ENCODE data around the gene OR2H1.

OR2H1 gene

GRCh38 chr6:29491574-29491973, 34.6 kb downstream of the OR2H1 start:
- Mint-ChIP-seq H3K27me3 (peaks cover 15% of the 10 kb centered on the region), H3K27ac (no peak overlapping the region), H3K4me1 (ENCODE audit: low read depth) (no peaks in the 10 kb centered on the region), H3K9me3 (no peaks in the 10 kb centered on the region), H3K36me3 (ENCODE audit: low read depth) (no peaks in the 10 kb centered on the region), H3K4me3 (no peak overlapping the region)

- Mint-ChIP-seq H3K9me3 (no peaks in the 10 kb centered on the region), H3K4me3 (no peak overlapping the region), H3K27me3 (peaks cover 15% of the 10 kb centered on the region), H3K4me1 (ENCODE audit: low read depth) (no peaks in the 10 kb centered on the region), H3K27ac (no peak overlapping the region), H3K36me3 (ENCODE audit: low read depth) (no peaks in the 10 kb centered on the region)
These were observed 36.3 kb downstream of the OR2H1 start for GRCh38 chr6:29493261-29493660.

DNA sequence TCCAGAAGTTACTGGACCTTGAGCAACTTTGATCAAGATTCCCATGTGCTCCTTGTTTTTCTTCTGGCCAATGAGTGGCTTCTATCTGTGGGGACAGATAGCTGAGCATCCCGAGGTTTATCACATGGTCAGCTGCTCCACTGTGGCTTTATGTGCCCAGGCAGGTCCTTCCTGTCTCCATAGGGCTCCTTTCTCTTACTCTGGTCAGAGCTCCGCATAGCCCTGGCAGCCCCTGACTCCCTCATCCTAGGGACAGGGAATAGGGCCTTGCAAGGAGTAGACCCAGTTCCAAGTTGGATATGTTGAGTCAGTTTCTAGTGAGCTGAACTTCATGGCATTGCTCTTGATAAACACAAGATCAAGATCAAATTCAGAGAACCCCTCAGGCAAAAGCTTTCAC, 37.2 kb downstream of the OR2H1 start:
- Mint-ChIP-seq H3K27ac (no peak overlapping the region), H3K36me3 (ENCODE audit: low read depth) (no peaks in the 10 kb centered on the region), H3K4me1 (ENCODE audit: low read depth) (no peaks in the 10 kb centered on the region), H3K27me3 (peaks cover 24% of the 10 kb centered on the region), H3K9me3 (no peaks in the 10 kb centered on the region), H3K4me3 (no peak overlapping the region)

DNA sequence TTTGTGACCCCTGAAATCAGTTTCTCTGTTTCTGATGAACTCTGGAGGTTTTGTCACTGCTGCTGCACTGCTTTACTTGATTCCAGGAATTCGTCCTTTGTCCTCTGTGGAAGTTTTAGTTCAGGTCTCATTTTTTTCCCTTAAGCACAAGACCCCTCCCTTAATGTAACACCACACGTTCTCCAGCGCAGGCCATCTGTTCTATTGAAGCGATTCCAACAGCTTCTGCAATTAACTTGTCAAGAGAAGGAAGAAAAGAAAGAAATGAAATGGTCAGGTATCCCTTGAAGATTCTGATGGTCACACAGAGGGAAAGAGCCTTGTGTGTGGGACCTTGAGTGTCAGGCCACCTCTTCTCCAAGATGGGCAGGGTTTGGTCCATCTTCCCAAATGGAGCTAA, 38.6 kb downstream of the OR2H1 start:
- H3K9me3 Mint-ChIP-seq, result no peaks in the 10 kb centered on the region
- no peak overlapping the region for H3K4me3 Mint-ChIP-seq
- H3K4me1 Mint-ChIP-seq (ENCODE audit: low read depth), result no peaks in the 10 kb centered on the region
- H3K27ac Mint-ChIP-seq, result no peak overlapping the region
- H3K36me3 Mint-ChIP-seq (ENCODE audit: low read depth), result no peaks in the 10 kb centered on the region
- peaks cover 26% of the 10 kb centered on the region for H3K27me3 Mint-ChIP-seq

DNA sequence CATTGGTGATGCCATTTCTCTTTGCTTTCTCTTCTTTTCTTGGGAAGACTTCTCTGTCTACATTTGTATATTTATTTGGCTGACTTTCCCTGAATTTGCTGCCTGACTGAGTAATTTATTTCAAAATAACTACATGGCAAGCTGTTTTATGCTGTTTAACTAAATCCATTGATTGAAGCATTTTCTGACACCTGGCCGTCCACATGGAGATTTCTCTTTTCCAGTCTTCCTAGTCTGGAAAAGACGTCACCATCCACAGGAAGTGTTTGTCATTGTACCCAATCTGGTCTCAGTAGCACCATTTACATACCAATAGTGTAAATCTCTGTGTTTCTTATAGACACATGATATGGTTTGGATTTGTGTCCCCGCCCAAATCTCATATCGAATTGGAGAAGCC, 40.0 kb downstream of the OR2H1 start:
- H3K27ac Mint-ChIP-seq, result no peak overlapping the region
- H3K36me3 Mint-ChIP-seq (ENCODE audit: low read depth), result no peaks in the 10 kb centered on the region
- no peak overlapping the region for H3K4me3 Mint-ChIP-seq
- no peaks in the 10 kb centered on the region for H3K4me1 Mint-ChIP-seq (ENCODE audit: low read depth)
- H3K9me3 Mint-ChIP-seq, result no peaks in the 10 kb centered on the region
- peaks cover 30% of the 10 kb centered on the region for H3K27me3 Mint-ChIP-seq

- H3K36me3 Mint-ChIP-seq (ENCODE audit: low read depth), result no peaks in the 10 kb centered on the region
- no peak overlapping the region for H3K27ac Mint-ChIP-seq
- H3K9me3 Mint-ChIP-seq, result no peaks in the 10 kb centered on the region
- H3K4me1 Mint-ChIP-seq (ENCODE audit: low read depth), result no peaks in the 10 kb centered on the region
- H3K27me3 Mint-ChIP-seq, result peaks cover 38% of the 10 kb centered on the region
- H3K4me3 Mint-ChIP-seq, result no peak overlapping the region
These were observed 42.7 kb downstream of the OR2H1 start for GRCh38 chr6:29499704-29500103.

DNA sequence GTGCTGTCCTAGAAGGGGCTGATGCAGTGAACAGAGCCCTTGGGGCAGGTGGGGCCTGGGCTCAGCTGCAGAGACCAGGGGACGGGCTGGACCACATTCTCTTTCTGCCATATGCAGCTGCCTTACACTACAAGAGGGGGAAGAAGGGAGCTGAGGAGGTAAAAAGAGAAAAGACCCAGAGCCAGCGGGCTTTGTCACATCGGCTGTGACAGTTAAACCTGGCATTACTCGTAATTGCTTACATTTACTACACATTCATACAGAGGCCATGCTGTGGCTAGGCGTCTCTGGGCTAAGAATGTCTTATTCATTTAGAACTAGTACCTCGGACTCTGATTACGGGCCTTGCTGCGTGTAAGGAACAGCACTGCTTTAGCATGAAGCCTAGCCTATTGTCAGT, 43.6 kb downstream of the OR2H1 start:
- Mint-ChIP-seq H3K27me3 (peaks cover 35% of the 10 kb centered on the region), H3K9me3 (no peaks in the 10 kb centered on the region), H3K27ac (no peak overlapping the region), H3K4me1 (ENCODE audit: low read depth) (no peaks in the 10 kb centered on the region), H3K4me3 (no peak overlapping the region), H3K36me3 (ENCODE audit: low read depth) (no peaks in the 10 kb centered on the region)

DNA sequence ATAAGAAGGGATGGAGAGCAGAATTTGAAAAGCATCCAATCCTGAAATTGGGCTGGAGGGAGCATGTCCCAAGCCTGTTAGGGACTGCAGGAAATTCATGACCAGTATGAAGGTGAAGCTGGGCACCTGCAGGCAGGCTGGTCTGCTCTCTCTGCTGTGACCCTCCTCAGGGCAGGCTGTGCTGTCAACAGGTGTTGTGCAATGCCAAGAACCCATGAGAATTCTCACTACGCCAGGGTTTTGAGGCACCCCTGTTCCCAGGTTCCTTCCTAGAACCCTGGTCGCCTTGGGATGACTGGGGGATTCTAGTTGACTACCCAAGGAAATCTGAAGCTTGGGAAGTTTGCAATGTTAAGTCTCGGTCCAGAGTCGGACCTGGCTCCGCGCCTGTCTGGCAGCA, 44.2 kb downstream of the OR2H1 start:
- no peaks in the 10 kb centered on the region for H3K9me3 Mint-ChIP-seq
- no peaks in the 10 kb centered on the region for H3K36me3 Mint-ChIP-seq (ENCODE audit: low read depth)
- no peaks in the 10 kb centered on the region for H3K4me1 Mint-ChIP-seq (ENCODE audit: low read depth)
- no peak overlapping the region for H3K27ac Mint-ChIP-seq
- peaks cover 34% of the 10 kb centered on the region for H3K27me3 Mint-ChIP-seq
- H3K4me3 Mint-ChIP-seq, result no peak overlapping the region

- no peaks in the 10 kb centered on the region for H3K4me1 Mint-ChIP-seq (ENCODE audit: low read depth)
- no peak overlapping the region for H3K4me3 Mint-ChIP-seq
- no peak overlapping the region for H3K27ac Mint-ChIP-seq
- H3K9me3 Mint-ChIP-seq, result no peaks in the 10 kb centered on the region
- peaks cover 27% of the 10 kb centered on the region for H3K27me3 Mint-ChIP-seq
- H3K36me3 Mint-ChIP-seq (ENCODE audit: low read depth), result no peaks in the 10 kb centered on the region
These were observed 45.2 kb downstream of the OR2H1 start for GRCh38 chr6:29502181-29502580.

DNA sequence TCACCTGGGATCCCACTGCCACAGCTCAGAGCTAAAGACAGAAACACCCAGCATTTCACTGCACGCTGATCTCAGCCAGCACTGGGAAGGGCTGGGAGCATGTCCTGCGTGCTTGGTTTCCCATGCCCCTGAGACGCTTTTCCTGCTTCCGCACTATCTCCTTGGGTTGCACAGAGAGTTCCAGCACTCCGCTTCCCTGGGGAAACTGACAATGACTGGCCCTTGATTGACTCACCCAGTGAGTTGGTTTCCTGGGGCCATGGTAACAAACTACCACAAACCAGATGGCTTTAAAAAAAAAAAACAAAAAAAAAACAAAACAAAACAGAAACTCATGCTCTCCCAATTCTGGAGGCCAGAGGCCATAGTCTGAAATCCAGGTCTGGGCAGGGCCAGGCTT, 45.6 kb downstream of the OR2H1 start:
- no peaks in the 10 kb centered on the region for H3K9me3 Mint-ChIP-seq
- H3K36me3 Mint-ChIP-seq (ENCODE audit: low read depth), result no peaks in the 10 kb centered on the region
- H3K4me3 Mint-ChIP-seq, result no peak overlapping the region
- H3K27ac Mint-ChIP-seq, result no peak overlapping the region
- H3K4me1 Mint-ChIP-seq (ENCODE audit: low read depth), result no peaks in the 10 kb centered on the region
- peaks cover 27% of the 10 kb centered on the region for H3K27me3 Mint-ChIP-seq

DNA sequence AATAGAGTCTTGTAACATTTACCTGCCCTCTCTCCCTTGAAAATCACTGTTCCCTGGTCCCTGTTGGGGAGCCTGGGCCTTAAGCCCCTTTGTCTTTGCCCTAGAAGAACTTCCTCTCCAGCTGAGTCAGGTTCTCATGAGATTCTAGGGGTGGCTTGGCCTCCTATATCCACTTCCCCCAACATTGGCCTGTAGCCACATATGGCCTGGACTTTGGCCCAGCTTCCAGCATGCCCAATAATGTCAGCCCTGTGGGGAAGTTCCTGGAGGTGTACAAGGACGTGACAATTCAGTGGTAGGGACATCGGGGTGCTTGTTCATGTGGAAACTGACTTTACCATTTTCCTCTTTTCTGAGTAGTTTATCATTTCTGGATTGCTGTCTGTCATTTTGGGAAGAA, 48.0 kb downstream of the OR2H1 start:
- no peaks in the 10 kb centered on the region for H3K4me1 Mint-ChIP-seq (ENCODE audit: low read depth)
- no peaks in the 10 kb centered on the region for H3K36me3 Mint-ChIP-seq (ENCODE audit: low read depth)
- no peaks in the 10 kb centered on the region for H3K9me3 Mint-ChIP-seq
- no peak overlapping the region for H3K27ac Mint-ChIP-seq
- peaks cover 15% of the 10 kb centered on the region for H3K27me3 Mint-ChIP-seq
- H3K4me3 Mint-ChIP-seq, result no peak overlapping the region

GRCh38 chr6:29505808-29506207, 48.9 kb downstream of the OR2H1 start:
- Mint-ChIP-seq H3K4me3 (no peak overlapping the region), H3K27me3 (peaks cover 11% of the 10 kb centered on the region), H3K27ac (no peak overlapping the region), H3K36me3 (ENCODE audit: low read depth) (no peaks in the 10 kb centered on the region), H3K9me3 (no peaks in the 10 kb centered on the region), H3K4me1 (ENCODE audit: low read depth) (no peaks in the 10 kb centered on the region)

DNA sequence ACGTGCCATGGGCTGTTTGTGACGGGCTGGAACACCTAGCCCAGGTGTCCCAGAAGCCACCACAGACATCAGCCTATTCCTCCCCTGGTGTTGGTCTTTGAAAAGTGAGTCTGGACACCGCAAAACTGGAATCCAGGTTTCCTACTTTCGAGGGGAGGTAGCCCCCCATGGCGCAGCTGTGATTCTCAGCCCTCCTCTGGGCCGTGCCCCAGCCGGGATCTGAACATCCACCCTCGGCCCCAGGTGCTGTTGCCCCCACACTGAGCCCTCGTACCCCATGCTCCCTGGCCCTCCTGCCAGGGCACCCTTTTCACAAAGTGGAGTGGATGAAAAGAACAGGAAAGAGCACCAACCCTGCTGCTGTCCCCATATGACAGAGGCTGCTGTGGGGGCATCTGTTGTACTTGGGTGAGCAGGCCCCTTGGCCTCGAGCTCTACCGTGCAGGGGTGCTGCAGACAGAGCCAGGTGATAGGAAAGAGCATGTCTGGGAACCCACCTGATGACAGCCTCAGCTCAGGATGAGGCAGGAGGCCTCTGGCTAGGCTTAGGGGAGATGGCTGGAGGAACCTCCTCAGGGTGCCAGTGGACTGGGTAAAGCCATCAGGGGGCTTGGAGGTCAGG, 49.6 kb downstream of the OR2H1 start:
- no peak overlapping the region for H3K4me3 Mint-ChIP-seq
- H3K4me1 Mint-ChIP-seq (ENCODE audit: low read depth), result no peaks in the 10 kb centered on the region
- H3K9me3 Mint-ChIP-seq, result no peaks in the 10 kb centered on the region
- peaks cover 8% of the 10 kb centered on the region for H3K27me3 Mint-ChIP-seq
- no peaks in the 10 kb centered on the region for H3K36me3 Mint-ChIP-seq (ENCODE audit: low read depth)
- H3K27ac Mint-ChIP-seq, result no peak overlapping the region

DNA sequence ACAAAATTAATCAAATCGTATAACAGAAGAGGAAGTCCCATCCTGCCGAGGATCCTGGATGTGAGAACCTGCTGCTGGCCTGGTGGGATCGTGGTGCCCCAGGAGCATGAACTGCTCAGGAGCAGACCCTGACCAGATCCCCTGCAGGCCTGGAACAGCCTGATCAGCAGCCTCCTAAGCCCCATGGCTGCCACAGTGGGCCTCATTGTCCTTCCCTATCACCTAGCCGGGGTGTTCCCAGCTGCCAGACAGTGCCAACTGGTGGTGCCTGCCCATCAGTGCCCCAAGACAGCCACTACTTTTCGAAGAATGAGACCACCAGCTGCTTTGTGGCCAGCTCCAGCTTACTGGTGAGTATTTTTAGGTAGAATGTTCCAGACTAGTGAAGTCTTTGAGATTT, 50.4 kb downstream of the OR2H1 start:
- no peaks in the 10 kb centered on the region for H3K9me3 Mint-ChIP-seq
- H3K27ac Mint-ChIP-seq, result no peak overlapping the region
- H3K27me3 Mint-ChIP-seq, result peaks cover 8% of the 10 kb centered on the region
- H3K4me1 Mint-ChIP-seq (ENCODE audit: low read depth), result no peaks in the 10 kb centered on the region
- H3K4me3 Mint-ChIP-seq, result no peak overlapping the region
- H3K36me3 Mint-ChIP-seq (ENCODE audit: low read depth), result no peaks in the 10 kb centered on the region

DNA sequence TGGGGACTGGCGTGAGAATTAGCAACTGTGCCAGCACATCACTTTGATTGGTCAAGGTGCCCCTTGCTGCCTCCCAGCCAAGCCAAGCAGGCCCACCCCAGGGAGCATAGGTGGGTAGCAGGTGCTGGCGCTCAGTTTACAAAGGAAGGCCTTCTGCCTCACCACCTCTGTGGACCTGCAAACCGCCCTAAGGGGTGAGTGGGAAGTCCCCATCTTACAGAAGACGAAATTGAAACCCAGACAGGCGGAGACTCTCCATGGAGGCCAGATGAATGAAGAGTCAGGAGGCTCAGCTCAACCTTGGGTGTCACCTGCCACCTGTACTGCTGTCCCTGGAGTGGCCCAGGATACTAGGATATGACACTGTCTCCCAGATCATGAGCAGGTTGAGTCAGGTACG, 52.3 kb downstream of the OR2H1 start:
- H3K36me3 Mint-ChIP-seq (ENCODE audit: low read depth), result no peaks in the 10 kb centered on the region
- H3K4me1 Mint-ChIP-seq (ENCODE audit: low read depth), result no peaks in the 10 kb centered on the region
- no peaks in the 10 kb centered on the region for H3K27me3 Mint-ChIP-seq
- no peak overlapping the region for H3K27ac Mint-ChIP-seq
- H3K4me3 Mint-ChIP-seq, result no peak overlapping the region
- no peaks in the 10 kb centered on the region for H3K9me3 Mint-ChIP-seq

DNA sequence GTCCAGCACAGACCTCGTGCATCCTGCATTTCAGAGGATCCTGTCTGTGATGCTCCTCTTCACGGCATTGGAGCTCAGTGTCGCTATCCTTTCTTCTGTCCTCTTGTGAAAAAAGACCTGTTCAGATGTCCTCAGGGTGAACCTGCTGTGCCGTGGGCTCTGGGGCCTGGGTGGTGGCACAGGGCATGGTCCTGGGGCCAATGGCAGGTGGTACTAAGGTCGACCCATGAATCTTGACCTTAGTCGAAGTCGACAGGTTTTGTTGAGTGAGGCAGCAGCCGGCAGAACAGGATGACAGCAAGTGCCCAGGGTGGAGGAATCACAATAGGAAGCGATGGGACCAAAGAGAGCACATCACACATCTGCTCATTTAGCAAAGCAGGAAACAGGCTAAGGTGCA, 52.8 kb downstream of the OR2H1 start:
- Mint-ChIP-seq H3K4me3 (no peak overlapping the region), H3K27me3 (peaks cover 3% of the 10 kb centered on the region), H3K9me3 (no peaks in the 10 kb centered on the region), H3K36me3 (ENCODE audit: low read depth) (no peaks in the 10 kb centered on the region), H3K4me1 (ENCODE audit: low read depth) (no peaks in the 10 kb centered on the region), H3K27ac (no peak overlapping the region)
